Measurements from ENCODE around the gene KCNT1. TPM values are rescaled to one million over a fixed set of nuclear protein-coding genes. Genes with fewer than 3 reads are reported as not detected.

KCNT1 gene
- total RNA-seq, 1 experiment from 2014 or later, result not detected

- DNase-seq (ENCODE audit: low spot score), result no peak
Observed at GRCh38 chr9:135745686-135746324, 43.8 kb downstream of the KCNT1 start.

DNA sequence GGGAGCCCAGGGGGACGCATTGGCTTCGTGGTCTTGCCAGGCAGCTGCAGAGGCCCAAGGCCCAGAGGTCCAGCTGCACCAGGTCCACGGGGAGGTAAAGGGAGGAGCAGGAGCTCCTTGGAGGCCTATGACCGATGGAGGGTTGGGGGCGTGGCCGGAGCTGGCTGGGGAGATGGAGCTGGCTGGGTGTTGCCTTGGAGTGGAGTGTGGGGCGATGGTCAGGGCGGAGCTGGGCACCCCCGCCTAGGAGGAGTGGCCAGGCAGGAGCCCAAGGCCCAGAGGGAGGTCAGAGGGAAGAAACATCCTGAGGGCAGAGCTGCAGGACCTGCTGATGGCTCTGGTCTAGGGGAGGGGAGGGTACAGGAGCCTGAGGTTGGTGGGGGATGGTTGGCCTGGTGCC lies 44.6 kb downstream of the KCNT1 start:
- DNase-seq (ENCODE audit: low spot score), result no peak

- DNase-seq (ENCODE audit: low spot score), result no peak
Observed at GRCh38 chr9:135747311-135747710, 45.3 kb downstream of the KCNT1 start.

GRCh38 chr9:135748676-135749075 lies 46.7 kb downstream of the KCNT1 start:
- DNase-seq (ENCODE audit: low spot score), result no peak

- DNase-seq (ENCODE audit: low spot score), result no peak
Observed at GRCh38 chr9:135749171-135750045, 47.4 kb downstream of the KCNT1 start.

GRCh38 chr9:135750786-135751185 lies 48.8 kb downstream of the KCNT1 start:
- no peak for DNase-seq (ENCODE audit: low spot score)

GRCh38 chr9:135751501-135751900 lies 49.5 kb downstream of the KCNT1 start:
- DNase-seq (ENCODE audit: low spot score), result no peak

GRCh38 chr9:135752281-135753204 lies 50.6 kb downstream of the KCNT1 start:
- DNase-seq (ENCODE audit: low spot score), result no peak

DNA sequence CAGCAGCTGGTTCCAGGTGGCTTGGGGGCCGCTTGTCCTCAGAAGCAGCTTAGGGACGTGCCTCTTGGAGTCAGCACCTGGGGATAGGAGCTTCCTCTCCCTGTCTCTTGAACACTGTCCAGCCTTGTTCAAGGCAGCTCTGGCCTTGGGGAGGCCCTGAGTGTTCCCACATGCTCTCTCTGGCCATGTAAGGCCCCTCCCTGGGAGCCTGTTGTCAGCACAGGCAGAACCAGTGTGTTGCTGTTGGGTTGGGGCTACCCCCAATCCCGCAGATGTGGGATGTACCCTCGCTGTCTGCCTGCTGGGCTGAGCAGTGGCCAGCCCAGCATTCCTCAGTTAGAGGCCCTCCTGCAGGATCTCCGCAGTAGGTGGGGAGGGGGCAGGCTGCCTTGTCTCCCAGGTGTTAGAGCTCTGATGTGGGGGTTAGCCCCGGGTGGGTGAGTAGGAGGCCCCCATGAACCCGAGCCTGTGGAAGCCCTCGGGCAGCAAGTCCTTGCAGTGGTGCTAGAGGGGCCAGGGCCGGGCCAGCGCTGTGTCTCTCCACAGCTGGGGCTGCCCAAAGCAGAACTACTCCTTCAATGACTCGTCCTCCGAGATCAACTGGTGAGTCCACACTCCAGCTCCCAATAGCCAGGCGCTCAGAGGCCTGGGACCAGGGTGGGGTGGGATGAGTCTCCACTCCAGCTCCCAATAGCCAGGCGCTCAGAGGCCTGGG lies 51.6 kb downstream of the KCNT1 start:
- DNase-seq (ENCODE audit: low spot score), result no peak

DNA sequence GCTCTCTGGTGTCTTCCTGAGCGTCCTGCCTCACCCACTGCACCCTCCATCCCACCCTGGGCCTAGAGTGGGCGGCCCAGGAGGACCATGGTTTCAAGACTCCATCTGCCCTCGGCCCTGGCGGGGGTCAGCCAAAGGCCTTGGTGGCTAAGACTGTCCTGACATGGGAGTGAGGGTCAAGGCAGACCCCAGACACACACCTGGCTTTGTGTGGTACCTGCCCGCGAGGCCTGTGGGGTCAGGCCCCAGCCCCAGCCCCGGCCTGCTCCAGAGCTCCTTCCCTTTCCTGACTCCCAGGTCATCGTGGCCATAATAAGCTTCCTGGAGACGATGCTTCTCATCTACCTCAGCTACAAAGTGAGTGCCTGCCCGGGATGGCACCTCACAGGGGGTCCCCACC lies 54.6 kb downstream of the KCNT1 start:
- no peak for DNase-seq (ENCODE audit: low spot score)

DNA sequence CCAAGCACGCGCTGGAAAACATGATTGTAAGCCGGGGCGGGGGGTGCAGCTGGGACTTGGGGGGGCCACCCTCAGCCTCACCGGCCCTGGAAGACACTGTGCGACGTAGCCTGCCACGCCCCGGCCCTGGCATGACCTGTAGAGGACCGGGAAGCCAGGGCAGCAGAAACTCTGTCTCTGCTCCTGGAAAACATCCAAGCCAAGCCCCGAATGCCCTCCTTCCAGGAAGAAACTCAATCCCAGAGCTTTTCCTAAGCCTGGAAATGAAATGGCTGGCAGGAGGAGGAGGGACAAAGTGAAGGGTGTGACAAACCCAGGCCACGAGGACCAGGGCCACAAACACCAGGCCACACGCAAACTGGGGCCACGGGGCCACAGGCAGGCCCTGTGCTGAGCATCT lies 55.4 kb downstream of the KCNT1 start:
- no peak for DNase-seq (ENCODE audit: low spot score)

DNA sequence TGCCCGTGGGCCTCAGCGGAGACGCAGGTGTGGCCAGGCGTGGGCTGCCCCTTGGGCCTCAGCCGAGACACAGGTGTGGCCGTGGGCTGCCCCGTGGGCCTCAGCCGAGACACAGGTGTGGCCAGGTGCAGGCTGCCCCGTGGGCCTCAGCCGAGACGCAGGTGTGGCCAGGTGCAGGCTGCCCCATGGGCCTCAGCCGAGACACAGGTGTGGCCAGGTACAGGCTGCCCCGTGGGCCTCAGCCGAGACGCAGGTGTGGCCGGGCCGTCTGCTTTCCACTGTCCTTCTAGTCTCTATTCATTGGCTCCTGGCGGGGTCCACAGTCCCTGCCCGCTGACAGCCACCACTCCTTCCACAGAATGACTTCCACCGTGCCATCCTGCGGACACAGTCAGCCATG lies 56.1 kb downstream of the KCNT1 start:
- no peak for DNase-seq (ENCODE audit: low spot score)

- no peak for DNase-seq (ENCODE audit: low spot score)
Observed at GRCh38 chr9:135758870-135759269, 56.9 kb downstream of the KCNT1 start.

GRCh38 chr9:135759676-135760300 lies 57.8 kb downstream of the KCNT1 start:
- no peak for DNase-seq (ENCODE audit: low spot score)

DNA sequence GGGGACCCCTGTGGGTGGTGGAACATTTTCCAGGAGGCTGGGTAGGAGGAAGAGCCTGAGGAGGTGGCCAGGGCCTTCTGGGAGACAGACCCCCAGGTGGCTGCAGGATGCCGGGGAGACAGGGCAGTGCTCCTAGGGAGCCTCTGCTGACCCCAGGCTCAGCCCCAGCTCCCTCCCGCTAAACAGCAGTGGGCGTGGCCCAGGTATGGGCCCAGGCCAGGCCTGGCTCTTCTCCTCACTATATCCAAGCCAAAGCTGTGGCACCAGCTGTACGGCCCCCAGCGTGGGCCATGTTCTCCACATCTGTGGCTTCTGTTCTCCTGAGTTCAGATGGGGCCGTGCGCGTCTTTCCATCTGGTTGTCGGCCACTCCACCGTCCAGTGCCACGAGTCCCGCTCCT lies 58.5 kb downstream of the KCNT1 start:
- DNase-seq (ENCODE audit: low spot score), result no peak

- no peak for DNase-seq (ENCODE audit: low spot score)
Observed at GRCh38 chr9:135761150-135761844, 59.3 kb downstream of the KCNT1 start.

- DNase-seq (ENCODE audit: low spot score), result no peak
Observed at GRCh38 chr9:135761845-135762168, 59.8 kb downstream of the KCNT1 start.

DNA sequence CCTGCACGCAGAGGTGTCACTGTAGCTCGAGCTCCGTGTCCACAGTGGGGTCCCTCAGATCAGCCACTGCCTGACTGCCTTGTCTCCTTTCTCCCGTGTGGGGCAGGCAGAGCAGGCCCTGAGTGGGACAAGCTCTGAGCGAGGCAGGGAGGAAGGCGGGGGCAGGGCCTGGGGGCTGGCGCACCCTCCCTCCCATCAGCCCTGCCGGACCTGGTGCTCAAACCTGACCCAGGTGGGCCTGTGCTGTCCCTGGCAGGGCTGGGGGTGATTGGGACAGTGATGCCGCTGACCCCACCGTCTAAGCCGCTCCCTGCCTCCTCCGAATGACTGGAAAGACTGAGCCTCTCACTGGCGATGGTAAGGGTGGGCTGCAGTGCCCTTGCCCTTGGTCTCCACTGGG lies 60.9 kb downstream of the KCNT1 start:
- DNase-seq (ENCODE audit: low spot score), result no peak

DNA sequence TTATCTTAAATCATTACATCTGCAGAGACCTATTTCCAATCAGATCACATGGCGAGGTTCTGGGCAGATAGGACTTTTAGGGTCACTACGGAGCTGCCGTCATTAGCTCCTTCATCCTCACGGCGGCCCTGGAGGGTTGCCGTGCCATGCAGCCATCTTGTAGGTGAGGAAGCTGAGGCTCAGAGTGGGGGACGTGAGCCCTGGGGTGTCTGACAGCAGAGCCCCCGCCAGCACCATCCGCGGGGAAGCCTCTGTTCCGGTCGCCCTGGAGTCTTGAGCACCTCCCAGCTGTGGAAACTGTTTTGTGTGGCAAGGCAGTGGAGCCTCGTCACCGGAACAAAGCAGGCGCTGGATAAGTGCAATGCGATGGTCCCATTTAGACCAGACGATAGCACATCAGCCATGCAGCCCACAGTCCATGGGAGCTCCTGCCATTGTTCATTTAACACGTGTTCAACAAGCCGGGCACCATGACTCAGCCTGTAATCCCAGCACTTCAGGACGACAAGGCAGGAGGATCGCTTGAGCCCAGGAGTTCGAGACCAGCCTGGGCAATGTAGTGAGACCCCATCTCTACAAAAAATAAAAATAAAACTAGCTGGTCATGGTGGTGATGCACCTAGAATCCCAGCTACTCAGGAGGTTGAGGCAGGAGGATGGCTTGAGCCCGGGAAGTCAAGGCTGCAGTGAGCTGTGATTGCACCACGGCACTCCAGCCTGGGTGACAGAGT lies 61.9 kb downstream of the KCNT1 start:
- DNase-seq (ENCODE audit: low spot score), result no peak

DNA sequence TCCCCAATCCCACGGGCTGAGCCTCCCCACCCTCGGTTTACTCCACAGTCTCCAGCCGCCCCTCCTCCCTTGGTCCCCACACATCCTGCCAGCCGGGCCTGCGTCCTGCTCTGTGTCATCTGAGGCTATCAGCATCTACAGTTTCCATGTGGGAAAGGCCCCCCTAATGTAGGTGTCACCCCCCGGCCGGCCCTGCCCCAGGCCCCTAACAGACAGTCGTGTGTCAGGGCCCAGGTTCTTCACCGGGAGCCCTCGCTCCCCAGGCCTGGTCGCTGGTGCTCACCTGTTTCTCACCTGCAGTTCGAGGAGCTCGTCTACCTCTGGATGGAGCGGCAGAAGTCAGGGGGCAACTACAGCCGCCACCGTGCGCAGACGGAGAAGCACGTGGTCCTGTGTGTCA lies 62.7 kb downstream of the KCNT1 start:
- DNase-seq (ENCODE audit: low spot score), result no peak
